Tibial artery (tissue), 4 donors: ENCODE results near the gene MISP3.
A peak's percentile ranks its signal among the peaks of the same experiment; 100 is the strongest.

Experiments used
- DNase-seq, 2 donors: peaks; one replicate each; pipeline ENCODE4 v3.0.0-alpha.2; 2019
- H3K27ac ChIP-seq, 2 donors: fragments of 200-600 bp; sonication (generic) in 1 of 2; 1 replicate in 1 of 2; 2 replicates in 1 of 2; pipeline ENCODE4 v1.5.1; 2018 to 2019; ENCODE audit warnings: mild to moderate bottlenecking in 1 of 2
- H3K27me3 ChIP-seq, 2 donors: fragments of 200-600 bp; sonication (generic) in 1 of 2; one replicate each; pipeline versions ENCODE4 v1.5.1 to v1.6.0; 2016 to 2019
- H3K36me3 ChIP-seq, 3 donors: fragments of 200-600 bp; sonication (generic) in 2 of 3; one replicate each; pipeline ENCODE4 v1.5.1; 2016 to 2019; ENCODE audit warnings: mild to moderate bottlenecking in 2 of 3
- H3K4me1 ChIP-seq, 4 donors: fragments of 200-600 bp; sonication (generic) in 2 of 4; 1 replicate in 3 of 4; 2 replicates in 1 of 4; pipeline ENCODE4 v1.5.1; 2016 to 2019
- H3K4me3 ChIP-seq, 2 donors: fragments of 200-600 bp; sonication (generic) in 1 of 2; 1 replicate in 1 of 2; 2 replicates in 1 of 2; pipeline ENCODE4 v1.5.1; 2018 to 2019; ENCODE audit warnings: mild to moderate bottlenecking in 2 of 2
- H3K9me3 ChIP-seq, 3 donors: fragments of 200-600 bp; sonication (generic) in 1 of 3; one replicate each; pipeline ENCODE4 v1.5.1; 2016 to 2019
- CTCF ChIP-seq, 2 experiments: fragments of 200-600 bp in 1 of 2; fragments of 450-650 bp in 1 of 2; IDR thresholded peaks; one replicate each; pipeline ENCODE4 v1.5.1; 2017 to 2019; ENCODE audit warnings: antibody characterized with exemption in 2 of 2, mild to moderate bottlenecking in 1 of 2, moderate library complexity in 1 of 2
- intact Hi-C: fragments of 100-400 bp; cut with DNase I; formaldehyde crosslinking; loops from one replicate; pipeline ENCODE4 v1.15.0; 2023; ENCODE audit warnings: low total_unique reads

Gene MISP3

GRCh38 chr19:14091813-14092462, 19.4 kb downstream of the MISP3 start:
- no peak for TF ChIP-seq CTCF (IDR thresholded peaks at IDR 0.05)
- H3K27ac ChIP-seq = peak overlapping the region; percentile 94 to 99
- peaks cover 0 to 8% (median 0%) of the 10 kb centered on the region in 3 donors for H3K9me3 ChIP-seq
- peaks cover 8 to 24% (median 23%) of the 10 kb centered on the region in 3 donors for H3K36me3 ChIP-seq
- peak overlapping the region; percentile 71 to 86 for H3K4me3 ChIP-seq
- H3K27me3 ChIP-seq = no peaks in the 10 kb centered on the region
- intact Hi-C loops = no loop called here
- no peak for DNase-seq
- H3K4me1 ChIP-seq = peaks cover 0 to 20% (median 15%) of the 10 kb centered on the region in 4 donors

- Histone ChIP-seq H3K4me3 (no peak overlapping the region), H3K27ac (no peak overlapping the region), H3K4me1 (peaks cover 0 to 20% (median 15%) of the 10 kb centered on the region in 4 donors), H3K27me3 (no peaks in the 10 kb centered on the region), H3K36me3 (peaks cover 19 to 34% (median 31%) of the 10 kb centered on the region in 3 donors), H3K9me3 (peaks cover 0 to 8% (median 0%) of the 10 kb centered on the region in 3 donors)
- intact Hi-C loops = no loop called here
- no peak for TF ChIP-seq CTCF (IDR thresholded peaks at IDR 0.05)
- DNase-seq = no peak
Measured at GRCh38 chr19:14093117-14093823, 20.7 kb downstream of the MISP3 start.

GRCh38 chr19:14094854-14095253, 22.3 kb downstream of the MISP3 start:
- Histone ChIP-seq H3K27ac (no peak overlapping the region), H3K4me1 (peaks cover 0 to 11% (median 8%) of the 10 kb centered on the region in 4 donors), H3K27me3 (no peaks in the 10 kb centered on the region), H3K4me3 (no peak overlapping the region), H3K9me3 (peaks cover 0 to 8% (median 0%) of the 10 kb centered on the region in 3 donors), H3K36me3 (peaks cover 25 to 39% (median 26%) of the 10 kb centered on the region in 3 donors)
- DNase-seq = no peak
- intact Hi-C loops = no loop called here
- no peak for TF ChIP-seq CTCF (IDR thresholded peaks at IDR 0.05)

GRCh38 chr19:14096272-14096992, 23.8 kb downstream of the MISP3 start:
- TF ChIP-seq CTCF (IDR thresholded peaks at IDR 0.05) = no peak
- Histone ChIP-seq H3K27me3 (no peaks in the 10 kb centered on the region), H3K9me3 (peaks cover 0 to 8% (median 0%) of the 10 kb centered on the region in 3 donors), H3K4me1 (peaks cover 0 to 9% (median 7%) of the 10 kb centered on the region in 4 donors), H3K27ac (no peak overlapping the region), H3K36me3 (peaks cover 41 to 55% (median 42%) of the 10 kb centered on the region in 3 donors), H3K4me3 (no peak overlapping the region)
- intact Hi-C loops = no loop called here
- DNase-seq = no peak

- H3K4me3 ChIP-seq = no peak overlapping the region
- intact Hi-C loops = loop anchor here (1.0 kb wide), 1 partner anchor 13 kb away; no protein-coding TSS in a partner anchor
- H3K27me3 ChIP-seq = no peaks in the 10 kb centered on the region
- H3K36me3 ChIP-seq = peaks cover 51 to 67% (median 53%) of the 10 kb centered on the region in 3 donors
- no peak overlapping the region for H3K27ac ChIP-seq
- no peak for DNase-seq
- H3K9me3 ChIP-seq = peaks cover 0 to 8% (median 0%) of the 10 kb centered on the region in 3 donors
- no peaks in the 10 kb centered on the region for H3K4me1 ChIP-seq
- peak in 1 of 2 experiments; percentile 6 for TF ChIP-seq CTCF (IDR thresholded peaks at IDR 0.05)
Measured at GRCh38 chr19:14097532-14098151, 25.1 kb downstream of the MISP3 start.
